IMR-90 (cell line): ENCODE data around the gene PPARGC1A. TPM values are rescaled to one million over a fixed set of nuclear protein-coding genes. Genes with fewer than 3 reads are reported as not detected.
A peak's percentile ranks its signal among the peaks of the same experiment; 100 is the strongest.

ENCODE experiments used
- ATAC-seq: fragments of 200-7000 bp; cut with Tn5 transposase; 2 replicates; pipeline ENCODE4 v1.9.1; 2020; ENCODE audit warnings: low read depth, mild to moderate bottlenecking, moderate library complexity
- BruUV-seq: library from RNA; stranded (reverse); fragments of 400-500 nt; replicated peaks from 2 replicates; lab custom pipeline; 2021; lab: Mats Ljungman, UMichigan
- CTCF ChIA-PET: fragments of 300-600 bp; formaldehyde crosslinking; extraction: SDS; loops from one replicate; lab custom pipeline; 2021; ENCODE audit warnings: antibody characterized with exemption; lab: Yijun Ruan, JAX
- POLR2A ChIA-PET: fragments of 300-600 bp; sonication (Branson Sonifier 250); formaldehyde crosslinking; loops from one replicate; lab custom pipeline; 2022; ENCODE audit warnings: antibody characterized with exemption; ENCODE audit not compliant: unreplicated experiment; lab: Charles Lee
- DNase-seq: peaks from one replicate; pipeline ENCODE4 v3.0.0; 2013
- H2AFZ ChIP-seq: replicated peaks from 2 replicates; pipeline ENCODE3; 2013; ENCODE audit warnings: low read length, mild to moderate bottlenecking; ENCODE audit not compliant: poor library complexity
- H2AK5ac ChIP-seq: 2 replicates; pipeline ENCODE4 v1.6.1; 2013; ENCODE audit warnings: low read depth, low read length, inconsistent platforms
- H2AK9ac ChIP-seq: replicated peaks from 2 replicates; pipeline ENCODE3; 2013; ENCODE audit warnings: mild to moderate bottlenecking, low read depth, low read length, moderate library complexity; ENCODE audit not compliant: poor library complexity
- H2BK120ac ChIP-seq: 2 replicates; pipeline ENCODE4 v1.6.1; 2013; ENCODE audit warnings: low read depth, low read length, inconsistent platforms
- H2BK15ac ChIP-seq: 3 replicates; pipeline ENCODE4 v1.6.1; 2013; ENCODE audit warnings: low read depth, low read length, inconsistent platforms
- H2BK20ac ChIP-seq: 2 replicates; pipeline ENCODE4 v1.6.1; 2013; ENCODE audit warnings: low read depth, mild to moderate bottlenecking, inconsistent platforms, low read length, moderate library complexity
- H2BK5ac ChIP-seq: 2 replicates; pipeline ENCODE4 v1.6.1; 2013; ENCODE audit warnings: mild to moderate bottlenecking, low read depth, low read length, inconsistent platforms; ENCODE audit not compliant: poor library complexity, severe bottlenecking
- H3K14ac ChIP-seq: replicated peaks from 2 replicates; pipeline ENCODE4 v1.6.1; 2013; ENCODE audit warnings: low read depth, low read length, inconsistent platforms
- H3K18ac ChIP-seq: 2 replicates; pipeline ENCODE4 v1.6.1; 2013; ENCODE audit warnings: low read depth, low read length, control low read depth
- H3K23ac ChIP-seq: 2 replicates; pipeline ENCODE4 v1.6.1; 2013; ENCODE audit warnings: low read depth, low read length, inconsistent platforms
- H3K27ac ChIP-seq: 2 replicates; pipeline ENCODE4 v1.5.1; 2013; ENCODE audit warnings: mild to moderate bottlenecking, control low read depth, low read length; ENCODE audit not compliant: insufficient read depth
- H3K27me3 ChIP-seq: 2 replicates; pipeline ENCODE4 v1.6.1; 2013; ENCODE audit warnings: low read length; ENCODE audit not compliant: control insufficient read depth, insufficient read depth
- H3K36me3 ChIP-seq: 2 replicates; pipeline ENCODE4 v1.6.1; 2013; ENCODE audit warnings: low read length, mixed read lengths; ENCODE audit not compliant: control insufficient read depth, insufficient read depth
- H3K4ac ChIP-seq: 2 replicates; pipeline ENCODE4 v1.6.1; 2013; ENCODE audit warnings: low read depth, low read length, inconsistent platforms
- H3K4me1 ChIP-seq: 2 replicates; pipeline ENCODE4 v1.6.1; 2013; ENCODE audit warnings: low read length, mixed read lengths; ENCODE audit not compliant: control insufficient read depth, insufficient read depth
- H3K4me2 ChIP-seq: 2 replicates; pipeline ENCODE4 v1.6.1; 2013; ENCODE audit warnings: low read depth, mild to moderate bottlenecking, control low read depth, low read length, moderate library complexity
- H3K4me3 ChIP-seq: 2 replicates; pipeline ENCODE4 v1.5.1; 2013; ENCODE audit warnings: low read depth, mild to moderate bottlenecking, control low read depth, low read length, moderate library complexity; ENCODE audit not compliant: insufficient read depth
- H3K56ac ChIP-seq: 2 replicates; pipeline ENCODE4 v1.6.1; 2013; ENCODE audit warnings: low read length, inconsistent platforms; ENCODE audit not compliant: insufficient read depth; ENCODE audit errors: extremely low read depth
- H3K79me1 ChIP-seq, 2 experiments: 2 replicates each; pipeline ENCODE4 v1.6.1; 2013; ENCODE audit warnings: low read length in 2 of 2, inconsistent platforms in 1 of 2, low read depth in 1 of 2
- H3K9ac ChIP-seq: 2 replicates; pipeline ENCODE4 v1.6.1; 2013; ENCODE audit warnings: low read depth, low read length, control low read depth
- H3K9me1 ChIP-seq: 2 replicates; pipeline ENCODE4 v1.6.1; 2013; ENCODE audit warnings: low read length, inconsistent platforms; ENCODE audit not compliant: insufficient read depth
- H3K9me3 ChIP-seq: 2 replicates; pipeline ENCODE4 v1.6.1; 2013; ENCODE audit warnings: low read length; ENCODE audit not compliant: control insufficient read depth, insufficient read depth
- H4K20me1 ChIP-seq: 2 replicates; pipeline ENCODE4 v1.6.1; 2013; ENCODE audit warnings: low read length, inconsistent platforms; ENCODE audit not compliant: insufficient read depth
- H4K5ac ChIP-seq: 2 replicates; pipeline ENCODE4 v1.6.1; 2013; ENCODE audit warnings: mild to moderate bottlenecking, low read depth, low read length, control low read depth
- H4K8ac ChIP-seq, 2 experiments: 2 replicates each; pipeline ENCODE4 v1.6.1; 2013; ENCODE audit warnings: low read depth in 2 of 2, low read length in 2 of 2, control low read depth in 1 of 2, inconsistent platforms in 1 of 2
- H4K91ac ChIP-seq: 2 replicates; pipeline ENCODE4 v1.6.1; 2013; ENCODE audit warnings: low read depth, low read length, inconsistent platforms; ENCODE audit not compliant: insufficient read depth
- CEBPB ChIP-seq: IDR thresholded peaks from 2 replicates; pipeline ENCODE4 v1.6.1; 2012; ENCODE audit warnings: low read depth, low read length, improper control_type of control experiment
- RCOR1 ChIP-seq: IDR thresholded peaks from 2 replicates; pipeline ENCODE4 v1.6.1; 2012; ENCODE audit warnings: mild to moderate bottlenecking, low read length, improper control_type of control experiment; ENCODE audit not compliant: insufficient replicate concordance
- WGBS, 2 experiments: methylation state at CpG; one replicate each; pipeline versions ENCODE4 v1.1.5 to v1.1.7; 2013; ENCODE audit warnings: missing lambda C conversion rate in 2 of 2; ENCODE audit not compliant: insufficient read length in 1 of 2; ENCODE audit errors: extremely low coverage in 2 of 2; 5-methylcytosine and 5-hydroxymethylcytosine counted together
- dilution Hi-C: fragments of 300-500 bp; cut with HindIII; formaldehyde crosslinking; loops from one replicate; pipeline ENCODE4 v1.14.3; 2018; ENCODE audit warnings: low sequenced_read_pairs; ENCODE audit not compliant: unreplicated experiment
- in situ Hi-C: fragments of 300-500 bp; cut with MboI; formaldehyde crosslinking; loops from 3 replicates; pipeline ENCODE4 v1.14.3; 2019; ENCODE audit warnings: low sequenced_read_pairs, inconsistent platforms, mixed read lengths
- intact Hi-C: fragments of 100-400 bp; cut with micrococcal nuclease; formaldehyde crosslinking; loops from 2 replicates; pipeline ENCODE4 v1.10.0; 2022
- polyA plus RNA-seq, 3 experiments: library from polyadenylated mRNA; depleted of rRNA; stranded (reverse); fragments of >200 nt; gene quantifications; 2 replicates each; pipeline ENCODE4 v1.2.3, GENCODE V29; 2012; ENCODE audit warnings: low replicate concordance in 1 of 3
- total RNA-seq: library from RNA; depleted of rRNA; stranded (reverse); fragments of >200 nt; gene quantifications from 2 replicates; pipeline ENCODE4 v1.2.3, GENCODE V29; 2012

Gene PPARGC1A
- total and polyA plus RNA-seq, 2 of the 4 experiments (the other 2 are of a cell fraction), result under 0.01 to 0.03 TPM

DNA sequence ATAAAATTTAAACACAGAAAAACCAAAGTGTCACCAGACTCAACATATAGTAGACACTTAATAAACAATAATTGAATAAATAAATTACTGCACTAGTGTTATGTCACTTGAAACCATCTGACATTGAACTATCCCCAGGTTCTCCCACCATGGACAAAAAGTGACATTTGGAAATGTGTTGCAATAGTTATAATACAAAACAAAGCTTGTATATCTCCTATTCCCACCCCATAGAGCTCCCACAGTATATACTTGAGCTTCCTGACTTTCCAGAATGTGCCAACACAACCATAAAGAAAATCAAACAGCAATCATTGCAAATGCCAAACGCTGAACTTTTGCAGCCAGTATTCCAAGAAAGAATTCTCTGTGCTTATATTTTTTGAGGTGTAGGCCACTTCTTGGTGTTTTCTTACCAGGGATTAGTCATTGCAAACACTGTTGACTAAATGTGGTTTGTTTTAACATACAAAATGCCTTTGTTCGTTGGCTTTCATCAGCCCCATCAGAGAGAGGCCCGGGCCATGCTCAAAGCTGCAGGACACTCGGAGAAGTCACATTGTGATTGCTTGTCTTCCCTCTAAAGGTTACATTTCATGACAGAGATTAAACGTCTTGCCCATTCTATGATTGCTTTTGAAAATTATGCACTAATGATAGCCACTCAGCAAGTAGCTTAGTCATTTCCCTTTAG, 33.8 kb downstream of the PPARGC1A start:
- 0 out of 2 replicates have a peak overlapping the region, but pooled peaks have one; percentile 33 for H3K56ac ChIP-seq
- no peak overlapping the region for H2BK5ac ChIP-seq
- no peak overlapping the region for H3K27ac ChIP-seq
- H2BK120ac ChIP-seq, result peak overlapping the region; percentile 74
- peak overlapping the region; percentile 1; the same call in 1 of the 2 replicates for H3K4me2 ChIP-seq
- dilution Hi-C loops, result no loop called here
- POLR2A ChIA-PET, result no interaction called here
- no peaks in the 10 kb centered on the region for H4K20me1 ChIP-seq
- TF ChIP-seq RCOR1 (no peak), CEBPB (peak; percentile 67)
- H3K14ac ChIP-seq, result peak overlapping the region; percentile 32; the same call in 1 of the 2 replicates
- CTCF ChIA-PET, result interaction anchor here (1.8 kb wide), 1 partner anchor 563 kb away, joined by 5 read pairs; no protein-coding TSS in a partner anchor
- DNase-seq (peak; percentile 68), ATAC-seq (peak; percentile 85)
- no peak overlapping the region for H3K23ac ChIP-seq
- 0 out of 3 replicates have a peak overlapping the region, but pooled peaks have one; percentile 0 for H2BK15ac ChIP-seq
- intact Hi-C loops, result no loop called here
- H3K9me3 ChIP-seq, result no peaks in the 10 kb centered on the region
- no peak overlapping the region for H4K91ac ChIP-seq
- H3K18ac ChIP-seq, result no peak overlapping the region
- no peak overlapping the region for H2AK9ac ChIP-seq
- H4K5ac ChIP-seq, result no peak overlapping the region
- H3K79me1 ChIP-seq, result no peaks in the 10 kb centered on the region
- peak overlapping the region; percentile 32; the same call in 1 of the 2 replicates for H2BK20ac ChIP-seq
- H3K9ac ChIP-seq, result no peak overlapping the region
- in situ Hi-C loops, result no loop called here
- H2AK5ac ChIP-seq, result no peak overlapping the region
- H3K36me3 ChIP-seq, result no peaks in the 10 kb centered on the region
- H3K27me3 ChIP-seq, result no peaks in the 10 kb centered on the region
- H3K4me1 ChIP-seq, result peaks cover 7% of the 10 kb centered on the region
- 0 out of 4 replicates have a peak overlapping the region, but pooled peaks of 1 of the 2 experiments have one; percentile 40 for H4K8ac ChIP-seq
- no peak overlapping the region for H2AFZ ChIP-seq
- peaks cover 5% of the 10 kb centered on the region for H3K9me1 ChIP-seq
- H3K4me3 ChIP-seq, result no peak overlapping the region
- no TSS peak for BruUV-seq
- no CpG with 5 or more reads among the region's 5 CpGs for WGBS, 2 experiments
- no peak overlapping the region for H3K4ac ChIP-seq
